HFF-Myc (cell line): ENCODE data around the gene DKK2.

Experiments
- DNase-seq: peaks from one replicate; pipeline ENCODE4 v3.0.0-alpha.2; 2011; ENCODE audit warnings: low read depth; ENCODE audit errors: extremely low read depth
- H3K4me3 ChIP-seq: replicated peaks from 2 replicates; pipeline ENCODE4 v1.5.1; 2011; ENCODE audit warnings: low read depth, mild to moderate bottlenecking, control low read depth, low read length
- CTCF ChIP-seq: IDR thresholded peaks from 2 replicates; pipeline ENCODE4 v1.5.1; 2012; ENCODE audit warnings: mild to moderate bottlenecking, low read depth, low read length, control low read depth; ENCODE audit errors: missing control alignments

Gene DKK2

GRCh38 chr4:107035819-107036583, at the start of gene DKK2:
Gene DKK2, minus strand, starts transcription at chr4:107036313. Its CDS starts 722 bp downstream, at chr4:107035591.
- peak within 1 kb of the TSS; percentile 46 for H3K4me3 ChIP-seq
- no peak for DNase-seq
- TF ChIP-seq CTCF, result no peak

GRCh38 chr4:107077192-107077591, 41.1 kb upstream of the DKK2 start:
- no peak for TF ChIP-seq CTCF
- no peak for DNase-seq
- H3K4me3 ChIP-seq, result no peak overlapping the region

- TF ChIP-seq CTCF, result no peak
- DNase-seq, result no peak
These were observed 37.0 kb upstream of the DKK2 start for GRCh38 chr4:107072836-107073736.

GRCh38 chr4:107071108-107071507, 35.0 kb upstream of the DKK2 start:
- no peak for TF ChIP-seq CTCF
- no peak for DNase-seq
- H3K4me3 ChIP-seq, result no peak overlapping the region

More at GRCh38 chr4:107072836-107073736, 37.0 kb upstream of the DKK2 start:
- H3K4me3 ChIP-seq, result no peak overlapping the region

- peak; percentile 37 for DNase-seq
- no peak for TF ChIP-seq CTCF
- H3K4me3 ChIP-seq, result no peak overlapping the region
These were observed 32.9 kb upstream of the DKK2 start for GRCh38 chr4:107069049-107069448.

GRCh38 chr4:107068116-107068515, 32.0 kb upstream of the DKK2 start:
- H3K4me3 ChIP-seq, result no peak overlapping the region
- TF ChIP-seq CTCF, result no peak
- DNase-seq, result peak; percentile 6
